H9 (cell line): ENCODE measurements around the gene UST. TPM values are rescaled to one million over a fixed set of nuclear protein-coding genes. Genes with fewer than 3 reads are reported as not detected.

Experiments used
- DNase-seq: peaks from one replicate; pipeline ENCODE4 v3.0.0-alpha.2; 2017
- H2AFZ ChIP-seq: one replicate; pipeline ENCODE4 v1.6.1; 2013; ENCODE audit warnings: mild to moderate bottlenecking, low read length, control low read depth, moderate library complexity
- H2AK5ac ChIP-seq: 2 replicates; pipeline ENCODE4 v1.6.1; 2013; ENCODE audit warnings: low read length, control low read depth, mixed read lengths; ENCODE audit not compliant: insufficient read length
- H2BK120ac ChIP-seq: one replicate; pipeline ENCODE4 v1.6.1; 2013; ENCODE audit warnings: low read depth, mild to moderate bottlenecking, low read length, control low read depth, inconsistent platforms; ENCODE audit not compliant: poor library complexity, severe bottlenecking
- H2BK12ac ChIP-seq: 2 replicates; pipeline ENCODE4 v1.6.1; 2013; ENCODE audit warnings: low read length, control low read depth, mixed read lengths, low read depth; ENCODE audit not compliant: insufficient read length
- H2BK15ac ChIP-seq: 2 replicates; pipeline ENCODE4 v1.6.1; 2013; ENCODE audit warnings: low read depth, low read length, control low read depth
- H2BK20ac ChIP-seq: one replicate; pipeline ENCODE4 v1.6.1; 2013; ENCODE audit warnings: low read depth, mild to moderate bottlenecking, low read length, control low read depth, inconsistent platforms; ENCODE audit not compliant: poor library complexity, severe bottlenecking
- H2BK5ac ChIP-seq: 2 replicates; pipeline ENCODE4 v1.6.1; 2013; ENCODE audit warnings: low read length, control low read depth, mixed read lengths; ENCODE audit not compliant: insufficient read length
- H3K14ac ChIP-seq: 2 replicates; pipeline ENCODE4 v1.6.1; 2013; ENCODE audit warnings: low read length, control low read depth; ENCODE audit not compliant: insufficient read depth
- H3K18ac ChIP-seq: 2 replicates; pipeline ENCODE4 v1.6.1; 2013; ENCODE audit warnings: low read depth, mild to moderate bottlenecking, mixed read lengths, low read length, control low read depth; ENCODE audit not compliant: insufficient read length
- H3K23ac ChIP-seq: 2 replicates; pipeline ENCODE4 v1.6.1; 2013; ENCODE audit warnings: low read length, control low read depth, mixed read lengths, low read depth; ENCODE audit not compliant: insufficient read length
- H3K23me2 ChIP-seq: 2 replicates; pipeline ENCODE4 v1.6.1; 2013; ENCODE audit warnings: low read depth, mild to moderate bottlenecking, mixed read lengths, low read length, control low read depth; ENCODE audit not compliant: insufficient read length, poor library complexity, severe bottlenecking
- H3K27ac ChIP-seq: 2 replicates; pipeline ENCODE4 v1.5.1; 2013; ENCODE audit warnings: low read length, control low read depth, mixed read lengths, low read depth; ENCODE audit not compliant: insufficient read length
- H3K27me3 ChIP-seq: 2 replicates; pipeline ENCODE4 v1.6.1; 2013; ENCODE audit warnings: low read length, control low read depth, inconsistent platforms; ENCODE audit not compliant: insufficient read depth
- H3K4ac ChIP-seq: 2 replicates; pipeline ENCODE4 v1.6.1; 2013; ENCODE audit warnings: low read depth, mild to moderate bottlenecking, control low read depth, inconsistent platforms, low read length, moderate library complexity
- H3K4me1 ChIP-seq: 2 replicates; pipeline ENCODE4 v1.6.1; 2013; ENCODE audit warnings: low read length, control low read depth, inconsistent platforms; ENCODE audit not compliant: insufficient read depth
- H3K4me2 ChIP-seq: 2 replicates; pipeline ENCODE4 v1.6.1; 2013; ENCODE audit warnings: low read length, control low read depth, mixed read lengths; ENCODE audit not compliant: insufficient read length, insufficient read depth
- H3K56ac ChIP-seq: 2 replicates; pipeline ENCODE4 v1.6.1; 2013; ENCODE audit warnings: low read depth, mild to moderate bottlenecking, mixed read lengths, low read length, control low read depth; ENCODE audit not compliant: insufficient read length
- H3K79me1 ChIP-seq: 2 replicates; pipeline ENCODE4 v1.6.1; 2013; ENCODE audit warnings: low read depth, mild to moderate bottlenecking, moderate library complexity, low read length, control low read depth, inconsistent platforms; ENCODE audit not compliant: insufficient read depth, poor library complexity, severe bottlenecking
- H3K79me2 ChIP-seq: 2 replicates; pipeline ENCODE4 v1.6.1; 2013; ENCODE audit warnings: low read length, control low read depth, inconsistent platforms; ENCODE audit not compliant: insufficient read depth
- H3K9ac ChIP-seq: 2 replicates; pipeline ENCODE4 v1.6.1; 2013; ENCODE audit warnings: low read length, control low read depth, mixed read lengths; ENCODE audit not compliant: insufficient read length; ENCODE audit errors: extremely low read depth
- H3K9me3 ChIP-seq: one replicate; pipeline ENCODE4 v1.6.1; 2013; ENCODE audit warnings: low read depth, low read length, inconsistent platforms; ENCODE audit not compliant: control insufficient read depth
- H3T11ph ChIP-seq: one replicate; pipeline ENCODE4 v1.6.1; 2013; ENCODE audit warnings: mild to moderate bottlenecking, low read length, control low read depth, inconsistent platforms
- H4K20me1 ChIP-seq: one replicate; pipeline ENCODE4 v1.6.1; 2013; ENCODE audit not compliant: control insufficient read depth, insufficient read length, insufficient read depth
- H4K5ac ChIP-seq: 2 replicates; pipeline ENCODE4 v1.6.1; 2013; ENCODE audit warnings: low read depth, mild to moderate bottlenecking, mixed read lengths, low read length, control low read depth; ENCODE audit not compliant: insufficient read length
- H4K8ac ChIP-seq: replicated peaks from 2 replicates; pipeline ENCODE4 v1.6.1; 2013; ENCODE audit warnings: low read length, control low read depth, mixed read lengths, low read depth; ENCODE audit not compliant: insufficient read length
- H4K91ac ChIP-seq: 2 replicates; pipeline ENCODE4 v1.6.1; 2013; ENCODE audit warnings: low read depth, mild to moderate bottlenecking, moderate library complexity, mixed read lengths, low read length, control low read depth; ENCODE audit not compliant: insufficient read length
- H3K27ac Mint-ChIP-seq, 3 experiments: 2 replicates in 2 of 3; 3 replicates in 1 of 3; pipeline ENCODE4 v1.8.0; 2020 to 2021; ENCODE audit warnings: mixed read lengths in 3 of 3, mild to moderate bottlenecking in 1 of 3, moderate library complexity in 1 of 3
- H3K27me3 Mint-ChIP-seq: 2 replicates; pipeline ENCODE4 v1.8.0; 2021; ENCODE audit warnings: low read depth, mild to moderate bottlenecking, moderate library complexity, mixed read lengths
- H3K36me3 Mint-ChIP-seq, 3 experiments: 2 replicates in 2 of 3; 3 replicates in 1 of 3; pipeline ENCODE4 v1.8.0; 2020 to 2021; ENCODE audit warnings: low read depth in 3 of 3, mixed read lengths in 3 of 3; ENCODE audit not compliant: insufficient read depth in 1 of 3
- H3K4me1 Mint-ChIP-seq, 2 experiments: 2 replicates each; pipeline ENCODE4 v1.8.0; 2020; ENCODE audit warnings: mixed read lengths in 2 of 2
- H3K4me3 Mint-ChIP-seq, 2 experiments: 2 replicates in 1 of 2; 3 replicates in 1 of 2; pipeline ENCODE4 v1.8.0; 2020 to 2021; ENCODE audit warnings: mild to moderate bottlenecking in 2 of 2, mixed read lengths in 2 of 2, moderate library complexity in 1 of 2
- H3K9me3 Mint-ChIP-seq, 2 experiments: 2 replicates in 1 of 2; 3 replicates in 1 of 2; pipeline ENCODE4 v1.8.0; 2020; ENCODE audit warnings: mild to moderate bottlenecking in 2 of 2, mixed read lengths in 2 of 2, moderate library complexity in 1 of 2
- WGBS: extraction: QIAGEN DNeasy Blood & Tissue Kit; methylation state at CpG from one replicate; pipeline ENCODE4 v1.1.7; 2013; ENCODE audit warnings: missing lambda C conversion rate, low lambda C conversion rate, mixed read lengths; ENCODE audit not compliant: insufficient read length; ENCODE audit errors: extremely low coverage; 5-methylcytosine and 5-hydroxymethylcytosine counted together
- total RNA-seq: library from RNA; stranded (reverse); gene quantifications from 2 replicates; pipeline ENCODE4 v1.2.1, GENCODE V29; 2021
- TF ChIP-seq, protein P1 (sequence below): fragments of 200-600 bp; sonication (generic); conservative IDR thresholded peaks from 3 replicates; pipeline ENCODE4 v1.8.0; 2021; ENCODE audit warnings: antibody characterized with exemption, mild to moderate bottlenecking

UST gene
- total RNA-seq, 1 experiment from 2014 or later, result 14.4 TPM

DNA sequence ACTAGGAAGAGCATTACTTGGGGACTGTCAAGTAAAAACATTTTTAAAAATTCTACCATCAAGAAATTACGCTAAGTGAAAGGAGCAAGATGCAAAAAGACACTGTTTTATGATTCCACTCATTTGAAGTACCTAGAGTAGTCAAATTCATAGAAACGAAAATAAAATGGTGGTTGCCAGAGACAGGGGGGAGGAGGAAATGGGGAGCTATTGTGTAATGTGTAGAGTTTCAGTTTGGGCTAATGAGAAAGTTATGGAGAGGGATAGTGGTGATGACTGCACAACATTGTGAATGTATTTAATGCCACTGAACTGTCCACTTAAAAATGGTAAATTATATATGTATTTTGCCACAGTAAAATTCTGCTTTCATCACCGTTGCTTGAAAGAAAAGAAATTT lies 83.8 kb downstream of the UST start:
- no peak overlapping the region for H3K4ac ChIP-seq
- no peak overlapping the region for H4K8ac ChIP-seq
- peaks cover 7% of the 10 kb centered on the region for H3K79me1 ChIP-seq
- peak overlapping the region in 2 of 3 experiments; percentile 0 to 19; a peak in 2 of 7 replicates for H3K27ac Mint-ChIP-seq
- no peak overlapping the region for H2BK15ac ChIP-seq
- peaks cover 19 to 37% of the 10 kb centered on the region in 2 experiments for H3K4me1 Mint-ChIP-seq
- no peak overlapping the region for H3K14ac ChIP-seq
- no peak overlapping the region for H2BK20ac ChIP-seq
- H4K5ac ChIP-seq, result no peak overlapping the region
- no peak overlapping the region for H3K56ac ChIP-seq
- H2AFZ ChIP-seq, result no peak overlapping the region
- H4K20me1 ChIP-seq, result no peaks in the 10 kb centered on the region
- H3T11ph ChIP-seq, result no peak overlapping the region
- H3K23me2 ChIP-seq, result no peaks in the 10 kb centered on the region
- no peak overlapping the region for H2BK12ac ChIP-seq
- H4K91ac ChIP-seq, result no peak overlapping the region
- no peak overlapping the region for H2AK5ac ChIP-seq
- H2BK120ac ChIP-seq, result no peak overlapping the region
- H3K9ac ChIP-seq, result no peak overlapping the region
- no peaks in the 10 kb centered on the region for H3K9me3 Mint-ChIP-seq
- H3K27ac ChIP-seq, result no peak overlapping the region
- H3K27me3 Mint-ChIP-seq, result no peaks in the 10 kb centered on the region
- no peak overlapping the region for H3K23ac ChIP-seq
- no peaks in the 10 kb centered on the region for H3K27me3 ChIP-seq
- peaks cover 11% of the 10 kb centered on the region; the same call in 1 of the 2 replicates for H3K79me2 ChIP-seq
- WGBS, result no CpG with 5 or more reads among the region's 3 CpGs
- DNase-seq, result no peak
- no peak overlapping the region for H3K4me3 Mint-ChIP-seq
- H2BK5ac ChIP-seq, result no peak overlapping the region
- no peak overlapping the region for H3K4me2 ChIP-seq
- H3K18ac ChIP-seq, result no peak overlapping the region
- peaks cover 2 to 10% (median 3%) of the 10 kb centered on the region in 3 experiments; a peak in 3 of 7 replicates for H3K36me3 Mint-ChIP-seq
- TF ChIP-seq, protein P1, sequence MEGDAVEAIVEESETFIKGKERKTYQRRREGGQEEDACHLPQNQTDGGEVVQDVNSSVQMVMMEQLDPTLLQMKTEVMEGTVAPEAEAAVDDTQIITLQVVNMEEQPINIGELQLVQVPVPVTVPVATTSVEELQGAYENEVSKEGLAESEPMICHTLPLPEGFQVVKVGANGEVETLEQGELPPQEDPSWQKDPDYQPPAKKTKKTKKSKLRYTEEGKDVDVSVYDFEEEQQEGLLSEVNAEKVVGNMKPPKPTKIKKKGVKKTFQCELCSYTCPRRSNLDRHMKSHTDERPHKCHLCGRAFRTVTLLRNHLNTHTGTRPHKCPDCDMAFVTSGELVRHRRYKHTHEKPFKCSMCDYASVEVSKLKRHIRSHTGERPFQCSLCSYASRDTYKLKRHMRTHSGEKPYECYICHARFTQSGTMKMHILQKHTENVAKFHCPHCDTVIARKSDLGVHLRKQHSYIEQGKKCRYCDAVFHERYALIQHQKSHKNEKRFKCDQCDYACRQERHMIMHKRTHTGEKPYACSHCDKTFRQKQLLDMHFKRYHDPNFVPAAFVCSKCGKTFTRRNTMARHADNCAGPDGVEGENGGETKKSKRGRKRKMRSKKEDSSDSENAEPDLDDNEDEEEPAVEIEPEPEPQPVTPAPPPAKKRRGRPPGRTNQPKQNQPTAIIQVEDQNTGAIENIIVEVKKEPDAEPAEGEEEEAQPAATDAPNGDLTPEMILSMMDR, result no peak
- no peaks in the 10 kb centered on the region; the same call in 1 of the 2 replicates for H3K4me1 ChIP-seq
- no peaks in the 10 kb centered on the region for H3K9me3 ChIP-seq
